Neural cell (in vitro differentiated cells): Measurements from ENCODE around the gene PCTP.

ENCODE experiments used
- EP300 ChIP-seq: fragments of 450-650 bp; conservative IDR thresholded peaks from 2 replicates; pipeline ENCODE4 v1.6.1; 2014; ENCODE audit warnings: antibody characterized with exemption, mild to moderate bottlenecking, moderate library complexity; ENCODE audit not compliant: poor library complexity, severe bottlenecking
- EZH2 ChIP-seq: fragments of 200-600, 300-800 bp; shearing (Covaris generic), sonication (generic); IDR thresholded peaks from 2 replicates; pipeline ENCODE4 v1.6.1; 2014; ENCODE audit warnings: antibody characterized with exemption, low read length, borderline replicate concordance, mild to moderate bottlenecking; ENCODE audit not compliant: insufficient read depth, poor library complexity, severe bottlenecking
- SMC3 ChIP-seq: fragments of 450-650 bp; conservative IDR thresholded peaks from 2 replicates; pipeline ENCODE4 v1.6.1; 2014; ENCODE audit warnings: antibody characterized with exemption, mild to moderate bottlenecking, moderate library complexity; ENCODE audit not compliant: poor library complexity
- TF ChIP-seq, protein P1 (sequence below): fragments of 450-650 bp; IDR thresholded peaks from 2 replicates; pipeline ENCODE4 v1.5.1; 2014; ENCODE audit warnings: antibody characterized with exemption, mild to moderate bottlenecking, moderate library complexity; ENCODE audit not compliant: poor library complexity, severe bottlenecking
- TF ChIP-seq, protein P2 (sequence below): IDR thresholded peaks from 2 replicates; pipeline ENCODE4 v1.6.1; 2012; ENCODE audit warnings: borderline replicate concordance

DNA sequence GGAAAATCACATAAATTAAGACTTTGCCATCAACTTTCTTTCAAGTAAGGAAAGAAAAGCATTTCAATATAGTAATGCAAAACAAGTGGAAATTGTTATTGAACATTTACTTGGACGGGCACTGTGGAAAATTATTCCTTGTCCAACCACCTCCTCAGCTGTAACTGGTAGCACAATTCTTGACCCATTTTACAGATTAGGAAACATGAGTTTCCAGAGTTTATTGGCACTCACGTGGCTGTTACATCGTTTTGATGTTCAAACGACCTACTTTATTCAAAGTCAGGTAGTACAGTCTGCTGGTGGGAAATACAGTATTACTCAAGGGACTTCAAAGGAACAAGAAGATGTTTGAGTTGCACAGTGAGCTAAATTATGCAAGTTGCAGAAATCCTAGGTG lies 866 bp upstream of the PCTP start:
- TF ChIP-seq, protein P1, sequence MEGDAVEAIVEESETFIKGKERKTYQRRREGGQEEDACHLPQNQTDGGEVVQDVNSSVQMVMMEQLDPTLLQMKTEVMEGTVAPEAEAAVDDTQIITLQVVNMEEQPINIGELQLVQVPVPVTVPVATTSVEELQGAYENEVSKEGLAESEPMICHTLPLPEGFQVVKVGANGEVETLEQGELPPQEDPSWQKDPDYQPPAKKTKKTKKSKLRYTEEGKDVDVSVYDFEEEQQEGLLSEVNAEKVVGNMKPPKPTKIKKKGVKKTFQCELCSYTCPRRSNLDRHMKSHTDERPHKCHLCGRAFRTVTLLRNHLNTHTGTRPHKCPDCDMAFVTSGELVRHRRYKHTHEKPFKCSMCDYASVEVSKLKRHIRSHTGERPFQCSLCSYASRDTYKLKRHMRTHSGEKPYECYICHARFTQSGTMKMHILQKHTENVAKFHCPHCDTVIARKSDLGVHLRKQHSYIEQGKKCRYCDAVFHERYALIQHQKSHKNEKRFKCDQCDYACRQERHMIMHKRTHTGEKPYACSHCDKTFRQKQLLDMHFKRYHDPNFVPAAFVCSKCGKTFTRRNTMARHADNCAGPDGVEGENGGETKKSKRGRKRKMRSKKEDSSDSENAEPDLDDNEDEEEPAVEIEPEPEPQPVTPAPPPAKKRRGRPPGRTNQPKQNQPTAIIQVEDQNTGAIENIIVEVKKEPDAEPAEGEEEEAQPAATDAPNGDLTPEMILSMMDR, result no peak
- TF ChIP-seq, protein P2, sequence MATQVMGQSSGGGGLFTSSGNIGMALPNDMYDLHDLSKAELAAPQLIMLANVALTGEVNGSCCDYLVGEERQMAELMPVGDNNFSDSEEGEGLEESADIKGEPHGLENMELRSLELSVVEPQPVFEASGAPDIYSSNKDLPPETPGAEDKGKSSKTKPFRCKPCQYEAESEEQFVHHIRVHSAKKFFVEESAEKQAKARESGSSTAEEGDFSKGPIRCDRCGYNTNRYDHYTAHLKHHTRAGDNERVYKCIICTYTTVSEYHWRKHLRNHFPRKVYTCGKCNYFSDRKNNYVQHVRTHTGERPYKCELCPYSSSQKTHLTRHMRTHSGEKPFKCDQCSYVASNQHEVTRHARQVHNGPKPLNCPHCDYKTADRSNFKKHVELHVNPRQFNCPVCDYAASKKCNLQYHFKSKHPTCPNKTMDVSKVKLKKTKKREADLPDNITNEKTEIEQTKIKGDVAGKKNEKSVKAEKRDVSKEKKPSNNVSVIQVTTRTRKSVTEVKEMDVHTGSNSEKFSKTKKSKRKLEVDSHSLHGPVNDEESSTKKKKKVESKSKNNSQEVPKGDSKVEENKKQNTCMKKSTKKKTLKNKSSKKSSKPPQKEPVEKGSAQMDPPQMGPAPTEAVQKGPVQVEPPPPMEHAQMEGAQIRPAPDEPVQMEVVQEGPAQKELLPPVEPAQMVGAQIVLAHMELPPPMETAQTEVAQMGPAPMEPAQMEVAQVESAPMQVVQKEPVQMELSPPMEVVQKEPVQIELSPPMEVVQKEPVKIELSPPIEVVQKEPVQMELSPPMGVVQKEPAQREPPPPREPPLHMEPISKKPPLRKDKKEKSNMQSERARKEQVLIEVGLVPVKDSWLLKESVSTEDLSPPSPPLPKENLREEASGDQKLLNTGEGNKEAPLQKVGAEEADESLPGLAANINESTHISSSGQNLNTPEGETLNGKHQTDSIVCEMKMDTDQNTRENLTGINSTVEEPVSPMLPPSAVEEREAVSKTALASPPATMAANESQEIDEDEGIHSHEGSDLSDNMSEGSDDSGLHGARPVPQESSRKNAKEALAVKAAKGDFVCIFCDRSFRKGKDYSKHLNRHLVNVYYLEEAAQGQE, result no peak
- TF ChIP-seq EZH2 (no peak), EP300 (no peak), SMC3 (no peak)
